Suprapubic skin (tissue), 3 donors: ENCODE measurements around the gene PRSS27.

Experiments
- CTCF ChIP-seq, 2 donors: fragments of 200-600 bp in 1 of 2; fragments of 450-650 bp in 1 of 2; sonication (generic) in 1 of 2; IDR thresholded peaks; one replicate each; pipeline ENCODE4 v1.5.1; 2016 to 2019; ENCODE audit warnings: antibody characterized with exemption in 2 of 2, mild to moderate bottlenecking in 1 of 2, moderate library complexity in 1 of 2
- POLR2A ChIP-seq, 2 donors: fragments of 450-650 bp; IDR thresholded peaks; one replicate each; pipeline ENCODE4 v1.6.1; 2017; ENCODE audit warnings: antibody characterized with exemption in 2 of 2, mild to moderate bottlenecking in 2 of 2, moderate library complexity in 2 of 2

- TF ChIP-seq POLR2A (IDR thresholded peaks at IDR 0.05) (no peak), CTCF (IDR thresholded peaks at IDR 0.05) (no peak)
These were observed 46.6 kb upstream of the PRSS27 start for GRCh38 chr16:2766430-2767139.
